Pancreas (tissue), 10 donors: ENCODE measurements around the gene ARMC7. TPM values are rescaled to one million over a fixed set of nuclear protein-coding genes. Genes with fewer than 3 reads are reported as not detected.
"Not testable (repeated sequence)": the region's sequence is repeated elsewhere in the genome, so short reads cannot be mapped to it uniquely, and the experiment has no call there.

Experiments used
- ATAC-seq, 4 donors: fragments of 200-7000 bp; cut with Tn5 transposase; one replicate each; pipeline versions ENCODE4 v1.8.0 to v1.9.1; 2020; ENCODE audit warnings: mild to moderate bottlenecking in 4 of 4, moderate library complexity in 4 of 4
- DNase-seq, 6 donors: peaks; one replicate each; pipeline ENCODE4 v3.0.0-alpha.2; 2020
- FAIRE-seq: peaks from 2 replicates; lab custom pipeline; 2012; peaks lifted over from hg19 to GRCh38; lab: Jason Lieb, UNC
- H3K27ac ChIP-seq, 4 donors: fragments of 200-600 bp; sonication (generic); 1 replicate in 3 of 4; 2 replicates in 1 of 4; pipeline versions ENCODE4 v1.5.0 to v1.8.0; 2020
- H3K27me3 ChIP-seq, 4 donors: fragments of 200-600 bp; one replicate each; pipeline ENCODE4 v1.8.0; 2021
- H3K36me3 ChIP-seq, 3 donors: fragments of 200-600 bp; sonication (generic) in 1 of 3; one replicate each; pipeline versions ENCODE4 v1.5.0 to v1.8.0; 2020 to 2021
- H3K4me1 ChIP-seq, 3 donors: fragments of 200-600 bp; one replicate each; pipeline ENCODE4 v1.8.0; 2021
- H3K4me3 ChIP-seq, 4 donors: fragments of 200-600 bp; sonication (generic) in 2 of 4; one replicate each; pipeline versions ENCODE4 v1.5.0 to v1.8.0; 2020 to 2021
- H3K9me3 ChIP-seq, 4 donors: fragments of 200-600 bp; one replicate each; pipeline ENCODE4 v1.8.0; 2021
- CTCF ChIP-seq, 4 donors: fragments of 200-600 bp; sonication (generic) in 3 of 4; IDR thresholded peaks; one replicate each; pipeline versions ENCODE4 v1.5.0 to v1.8.0; 2021; ENCODE audit warnings: antibody characterized with exemption in 4 of 4
- WGBS, 2 donors: extraction: QIAGEN DNeasy Blood & Tissue Kit; methylation state at CpG; one replicate each; pipeline ENCODE4 v1.1.7; 2013; 5-methylcytosine and 5-hydroxymethylcytosine counted together
- intact Hi-C, 3 donors: fragments of 100-400 bp; cut with DNase I; formaldehyde crosslinking; loops; one replicate each; pipeline versions ENCODE4 v1.11.1 to v1.14.2; 2022
- polyA plus RNA-seq, 2 donors: library from polyadenylated mRNA; stranded (reverse); fragments of 200-250 nt; gene quantifications; one replicate each; pipeline ENCODE4 v1.2.3, GENCODE V29; 2013
- total RNA-seq, 6 donors: library from RNA; stranded (reverse); fragmentation: NEBNext Ultra II Directional in 4 of 6; extraction: Animal tissue kit (Norgen Biotek cat#: 25700) in 4 of 6; gene quantifications; one replicate each; pipeline versions ENCODE4 v1.2.1 to v1.2.4, GENCODE V29; 2021 to 2023
- donor health status: healthy with polysubstance abuse.
- donor health status: DM: no; HTN: no; CAD: no; lungs with moderate emphysema.
- donor health status: DM: no; HTN: no; CAD: no.
- donor health status: control.
- donor health status: control.
- donor health status: Bipolar disorder and iron deficiency.
- donor health status: DM: yes; HTN: yes; CAD: no.
- donor health status: DM: no; HTN: no; CAD: no.
- donor health status: DM: no; HTN: no; CAD: no.
- donor health status: DM: yes; HTN: yes; CAD: no.

Gene ARMC7
- total and polyA plus RNA-seq, 8 donors = 2.3 to 7.4 (median 4.9) TPM

GRCh38 chr17:75131278-75132017 lies 21.7 kb downstream of the ARMC7 start, which contains the start of gene NT5C:
Gene NT5C, minus strand, starts transcription at chr17:75131742. Its CDS starts 35 bp downstream, at chr17:75131707.
- Histone ChIP-seq H3K36me3 (no peaks in the 10 kb centered on the region), H3K4me1 (peaks cover 0 to 6% (median 0%) of the 10 kb centered on the region in 3 donors), H3K9me3 (no peaks in the 10 kb centered on the region), H3K27ac (peak within 1 kb of the TSS; percentile 75 to 83 (median 81)), H3K27me3 (no peaks in the 10 kb centered on the region), H3K4me3 (peak within 1 kb of the TSS; percentile 43 to 98 (median 91))
- peak; percentile 21 to 50 (median 40) for TF ChIP-seq CTCF (IDR thresholded peaks at IDR 0.05)
- ATAC-seq (peak; percentile 90 to 94 (median 92)), FAIRE-seq (no peak), DNase-seq (peak; percentile 75 to 91 (median 78))
- intact Hi-C loops = no loop called here
- 0 to 1% methylated on average over 53 to 82 of the region's 82 CpGs for WGBS, 2 donors

GRCh38 chr17:75132018-75133000 lies 22.5 kb downstream of the ARMC7 start:
- ATAC-seq = peak in 1 of 4 donors; percentile 1
- WGBS, 2 donors = 75 to 79% methylated on average over 40 of the region's 40 CpGs
- H3K27me3 ChIP-seq, DNase-seq, intact Hi-C loops, H3K4me1 ChIP-seq, FAIRE-seq, H3K36me3 ChIP-seq, H3K9me3 ChIP-seq: not testable (repeated sequence)
- H3K27ac ChIP-seq = peak overlapping the region; percentile 75 to 83 (median 81)
- peak overlapping the region; percentile 43 to 98 (median 91) for H3K4me3 ChIP-seq

- 92 to 96% methylated on average over 3 of the region's 3 CpGs for WGBS, 2 donors
- no peaks in the 10 kb centered on the region for H3K9me3 ChIP-seq
- FAIRE-seq (no peak), ATAC-seq (no peak), DNase-seq (no peak)
- intact Hi-C loops = no loop called here
- no peak for TF ChIP-seq CTCF (IDR thresholded peaks at IDR 0.05)
- peaks cover 0 to 6% (median 0%) of the 10 kb centered on the region in 3 donors for H3K4me1 ChIP-seq
- H3K36me3 ChIP-seq = no peaks in the 10 kb centered on the region
- H3K27me3 ChIP-seq = no peaks in the 10 kb centered on the region
- H3K4me3 ChIP-seq = no peak overlapping the region
- no peak overlapping the region for H3K27ac ChIP-seq
Observed at GRCh38 chr17:75133001-75133400, 23.2 kb downstream of the ARMC7 start.

- H3K27ac ChIP-seq, H3K4me1 ChIP-seq, H3K9me3 ChIP-seq, H3K36me3 ChIP-seq, intact Hi-C loops, ATAC-seq, DNase-seq, FAIRE-seq, H3K4me3 ChIP-seq, H3K27me3 ChIP-seq: not testable (repeated sequence)
- 86 to 91% methylated on average over 14 of the region's 14 CpGs for WGBS, 2 donors
Observed at GRCh38 chr17:75133607-75134347, 24.0 kb downstream of the ARMC7 start.

- 90 to 92% methylated on average over 5 of the region's 5 CpGs for WGBS, 2 donors
- intact Hi-C loops = no loop called here
- Histone ChIP-seq H3K27ac (no peak overlapping the region), H3K27me3 (no peaks in the 10 kb centered on the region), H3K4me1 (peaks cover 0 to 5% (median 0%) of the 10 kb centered on the region in 3 donors), H3K4me3 (no peak overlapping the region), H3K9me3 (no peaks in the 10 kb centered on the region), H3K36me3 (no peaks in the 10 kb centered on the region)
- DNase-seq (no peak), FAIRE-seq (no peak), ATAC-seq (no peak)
- no peak for TF ChIP-seq CTCF (IDR thresholded peaks at IDR 0.05)
Observed at GRCh38 chr17:75135452-75135851, 25.7 kb downstream of the ARMC7 start.
